ENCODE data around the gene TRIO.

The TRIO gene

DNA sequence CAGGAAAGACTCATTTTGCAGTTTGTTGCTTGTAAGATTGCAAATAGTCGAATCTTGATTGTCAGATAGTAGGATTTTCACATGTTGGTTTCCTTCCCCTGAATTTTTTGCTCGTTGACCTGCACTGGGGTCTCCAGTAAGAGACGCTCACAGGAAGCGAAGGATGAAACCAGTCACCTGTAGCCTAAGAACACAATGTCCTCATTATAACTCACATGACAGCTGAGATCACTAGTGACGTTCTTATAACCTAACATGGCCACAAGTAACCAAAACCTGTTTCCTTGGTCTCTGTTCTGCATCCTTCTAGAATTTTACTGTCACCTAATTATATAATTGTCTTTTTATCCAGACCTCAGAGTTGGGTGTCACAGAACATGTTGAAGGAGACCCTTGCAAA lies 257.5 kb downstream of the TRIO start:
- TF ChIP-seq, protein P1, sequence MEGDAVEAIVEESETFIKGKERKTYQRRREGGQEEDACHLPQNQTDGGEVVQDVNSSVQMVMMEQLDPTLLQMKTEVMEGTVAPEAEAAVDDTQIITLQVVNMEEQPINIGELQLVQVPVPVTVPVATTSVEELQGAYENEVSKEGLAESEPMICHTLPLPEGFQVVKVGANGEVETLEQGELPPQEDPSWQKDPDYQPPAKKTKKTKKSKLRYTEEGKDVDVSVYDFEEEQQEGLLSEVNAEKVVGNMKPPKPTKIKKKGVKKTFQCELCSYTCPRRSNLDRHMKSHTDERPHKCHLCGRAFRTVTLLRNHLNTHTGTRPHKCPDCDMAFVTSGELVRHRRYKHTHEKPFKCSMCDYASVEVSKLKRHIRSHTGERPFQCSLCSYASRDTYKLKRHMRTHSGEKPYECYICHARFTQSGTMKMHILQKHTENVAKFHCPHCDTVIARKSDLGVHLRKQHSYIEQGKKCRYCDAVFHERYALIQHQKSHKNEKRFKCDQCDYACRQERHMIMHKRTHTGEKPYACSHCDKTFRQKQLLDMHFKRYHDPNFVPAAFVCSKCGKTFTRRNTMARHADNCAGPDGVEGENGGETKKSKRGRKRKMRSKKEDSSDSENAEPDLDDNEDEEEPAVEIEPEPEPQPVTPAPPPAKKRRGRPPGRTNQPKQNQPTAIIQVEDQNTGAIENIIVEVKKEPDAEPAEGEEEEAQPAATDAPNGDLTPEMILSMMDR (IDR thresholded peaks at IDR 0.05; ENCODE audit: low read depth, low read length, poor library complexity, severe bottlenecking), result no peak
- no peak for TF ChIP-seq EZH2phosphoT487 (IDR thresholded peaks at IDR 0.05; ENCODE audit: borderline replicate concordance, low read length)
- Histone ChIP-seq H3K79me2 (ENCODE audit: control insufficient read depth, low read length) (no peaks in the 10 kb centered on the region), H3K9me3 (ENCODE audit: control insufficient read depth, insufficient read depth, low read length) (no peaks in the 10 kb centered on the region; the same call in 1 of the 2 replicates), H3K4me3 (ENCODE audit: low read length) (no peak overlapping the region), H3K9me2 (replicated peaks; ENCODE audit: control insufficient read depth, low read length) (no peaks in the 10 kb centered on the region), H3F3A (ENCODE audit: control insufficient read depth, insufficient read depth) (no peaks in the 10 kb centered on the region), H3K4me1 (ENCODE audit: control insufficient read depth, low read length) (no peaks in the 10 kb centered on the region), H3K27me3 (ENCODE audit: control insufficient read depth, low read length) (no peaks in the 10 kb centered on the region), H3K4me2 (ENCODE audit: low read length) (no peak overlapping the region), H3K36me3 (ENCODE audit: control insufficient read depth, low read length) (peaks cover 27% of the 10 kb centered on the region), H4K20me1 (ENCODE audit: control insufficient read depth, insufficient read depth, low read depth, low read length) (no peaks in the 10 kb centered on the region), H3K27ac (ENCODE audit: low read depth, low read length) (no peak overlapping the region)

DNA sequence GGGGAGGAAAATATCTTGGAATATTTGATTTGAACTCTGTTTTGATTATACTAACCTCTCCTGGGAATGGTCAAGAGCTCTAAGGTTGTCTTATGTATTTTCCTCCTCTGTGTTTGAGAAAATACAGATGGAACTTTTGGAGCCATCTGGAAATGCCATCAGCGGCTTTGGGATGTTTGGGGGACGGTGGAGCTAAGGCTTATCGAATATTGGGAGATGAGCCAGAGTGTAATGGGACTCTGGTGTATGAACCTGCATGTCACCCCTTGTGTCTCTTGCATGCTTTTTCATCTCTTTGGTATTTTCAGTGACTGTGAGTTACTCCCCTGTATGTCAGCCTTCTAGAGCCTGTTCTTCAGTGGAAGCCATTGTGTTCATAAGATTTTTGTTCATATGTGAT lies 258.5 kb downstream of the TRIO start:
- Histone ChIP-seq H3F3A (ENCODE audit: control insufficient read depth, insufficient read depth) (no peaks in the 10 kb centered on the region), H3K36me3 (ENCODE audit: control insufficient read depth, low read length) (peaks cover 31% of the 10 kb centered on the region)
- no peak for TF ChIP-seq EZH2phosphoT487 (IDR thresholded peaks at IDR 0.05; ENCODE audit: borderline replicate concordance, low read length)
- TF ChIP-seq, protein P1 (IDR thresholded peaks at IDR 0.05; ENCODE audit: low read depth, low read length, poor library complexity, severe bottlenecking), result no peak

DNA sequence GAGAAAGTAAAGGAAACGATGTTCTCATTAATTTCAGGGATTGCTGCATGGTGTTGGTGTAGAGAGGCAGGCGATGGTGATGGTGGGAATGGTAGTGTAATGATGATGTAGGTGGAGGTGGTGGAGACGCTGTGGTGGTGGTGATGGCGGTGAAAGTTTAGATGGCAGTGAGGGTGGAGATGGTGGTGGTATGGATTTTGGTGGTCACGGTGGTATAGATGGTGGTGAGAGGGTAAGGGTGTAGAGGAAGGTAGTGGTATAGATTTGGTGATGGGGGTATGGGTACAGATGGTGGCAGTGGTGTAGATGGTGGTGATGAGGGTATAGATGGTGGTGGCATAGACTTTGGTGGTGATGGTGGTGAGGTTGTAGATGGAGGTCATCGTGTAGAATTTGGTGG lies 259.3 kb downstream of the TRIO start:
- H3K27me3 ChIP-seq (ENCODE audit: control insufficient read depth, low read length), result no peaks in the 10 kb centered on the region
- H3K4me3 ChIP-seq (ENCODE audit: low read length), result no peak overlapping the region
- no peaks in the 10 kb centered on the region for H3F3A ChIP-seq (ENCODE audit: control insufficient read depth, insufficient read depth)
- no peaks in the 10 kb centered on the region for H4K20me1 ChIP-seq (ENCODE audit: control insufficient read depth, insufficient read depth, low read depth, low read length)
- H3K27ac ChIP-seq (ENCODE audit: low read depth, low read length), result no peak overlapping the region
- H3K4me1 ChIP-seq (ENCODE audit: control insufficient read depth, low read length), result no peaks in the 10 kb centered on the region
- H3K36me3 ChIP-seq (ENCODE audit: control insufficient read depth, low read length), result peaks cover 33% of the 10 kb centered on the region
- no peak overlapping the region for H3K4me2 ChIP-seq (ENCODE audit: low read length)
- no peaks in the 10 kb centered on the region for H3K9me2 ChIP-seq (replicated peaks; ENCODE audit: control insufficient read depth, low read length)
- TF ChIP-seq, protein P1 (IDR thresholded peaks at IDR 0.05; ENCODE audit: low read depth, low read length, poor library complexity, severe bottlenecking), result no peak
- no peak for TF ChIP-seq EZH2phosphoT487 (IDR thresholded peaks at IDR 0.05; ENCODE audit: borderline replicate concordance, low read length)
- H3K79me2 ChIP-seq (ENCODE audit: control insufficient read depth, low read length), result no peaks in the 10 kb centered on the region
- H3K9me3 ChIP-seq (ENCODE audit: control insufficient read depth, insufficient read depth, low read length), result no peaks in the 10 kb centered on the region; the same call in 1 of the 2 replicates

More for the DNA sequence above, 258.5 kb downstream of the TRIO start:
- Histone ChIP-seq H4K20me1 (ENCODE audit: control insufficient read depth, insufficient read depth, low read depth, low read length) (no peaks in the 10 kb centered on the region), H3K4me1 (ENCODE audit: control insufficient read depth, low read length) (no peaks in the 10 kb centered on the region), H3K9me2 (replicated peaks; ENCODE audit: control insufficient read depth, low read length) (no peaks in the 10 kb centered on the region), H3K4me3 (ENCODE audit: low read length) (no peak overlapping the region), H3K4me2 (ENCODE audit: low read length) (no peak overlapping the region), H3K79me2 (ENCODE audit: control insufficient read depth, low read length) (no peaks in the 10 kb centered on the region), H3K9me3 (ENCODE audit: control insufficient read depth, insufficient read depth, low read length) (no peaks in the 10 kb centered on the region; the same call in 1 of the 2 replicates), H3K27ac (ENCODE audit: low read depth, low read length) (no peak overlapping the region), H3K27me3 (ENCODE audit: control insufficient read depth, low read length) (no peaks in the 10 kb centered on the region)
